GM12878 (cell line): ENCODE results near the gene RASIP1. TPM values are rescaled to one million over a fixed set of nuclear protein-coding genes. Genes with fewer than 3 reads are reported as not detected.

Experiments used
- ATAC-seq: fragments of 200-7000 bp; cut with Tn5 transposase; 3 replicates; pipeline ENCODE4 v1.9.1; 2020; ENCODE audit warnings: mild to moderate bottlenecking, moderate library complexity
- BruUV-seq: library from RNA; stranded (reverse); fragments of 400-500 nt; replicated peaks from 2 replicates; lab custom pipeline; 2021; lab: Mats Ljungman, UMichigan
- CTCF ChIA-PET: fragments of 300-600 bp; sonication (Branson Sonifier 250); formaldehyde crosslinking; extraction: SDS; loops from one replicate; lab custom pipeline; 2021; ENCODE audit warnings: inconsistent platforms; lab: Yijun Ruan, JAX
- POLR2A ChIA-PET: fragments of 350-600 bp; formaldehyde crosslinking; extraction: SDS; loops from one replicate; lab custom pipeline; 2021; ENCODE audit warnings: inconsistent platforms; lab: Charles Lee
- RAD21 ChIA-PET: fragments of 300-600 bp; sonication (Branson Sonifier 250); formaldehyde crosslinking; loops from one replicate; lab custom pipeline; 2023; ENCODE audit warnings: antibody characterized with exemption; ENCODE audit not compliant: unreplicated experiment; lab: Charles Lee
- SMC1A ChIA-PET: fragments of 300-600 bp; sonication (Branson Sonifier 250); formaldehyde crosslinking; loops from one replicate; lab custom pipeline; 2023; ENCODE audit not compliant: unreplicated experiment, uncharacterized antibody; lab: Charles Lee
- DNase-seq: peaks from one replicate; pipeline ENCODE4 v3.0.0-alpha.2; 2011; ENCODE audit warnings: low read depth, low spot score
- FAIRE-seq: peaks from 3 replicates; lab custom pipeline; 2011; peaks lifted over from hg19 to GRCh38; lab: Jason Lieb, UNC
- H2AFZ ChIP-seq: 2 replicates; pipeline ENCODE4 v1.6.0; 2011; ENCODE audit warnings: low read depth, low read length, control low read depth; ENCODE audit not compliant: control insufficient read depth
- H3K27ac ChIP-seq: 2 replicates; pipeline ENCODE4 v1.5.1; 2011; ENCODE audit warnings: control low read depth; ENCODE audit not compliant: control insufficient read depth, insufficient read depth
- H3K27me3 ChIP-seq, 2 experiments: replicated peaks in 1 of 2; 2 replicates each; pipeline versions ENCODE4 v1.6.0 to v1.6.1; 2011; ENCODE audit warnings: low read length in 1 of 2; ENCODE audit not compliant: control insufficient read depth in 2 of 2, insufficient read depth in 2 of 2
- H3K36me3 ChIP-seq, 2 experiments: 2 replicates each; pipeline ENCODE4 v1.5.1; 2011; ENCODE audit warnings: low read length in 1 of 2; ENCODE audit not compliant: control insufficient read depth in 2 of 2, insufficient read depth in 2 of 2
- H3K4me1 ChIP-seq: 2 replicates; pipeline ENCODE4 v1.6.1; 2011; ENCODE audit warnings: mild to moderate bottlenecking, low read length, moderate library complexity, mixed read lengths; ENCODE audit not compliant: control insufficient read depth, insufficient read depth
- H3K4me2 ChIP-seq: 2 replicates; pipeline ENCODE4 v1.6.0; 2011; ENCODE audit warnings: control low read depth; ENCODE audit not compliant: control insufficient read depth, insufficient read depth
- H3K4me3 ChIP-seq: fragments of 200-600 bp; sonication (generic); 2 replicates; pipeline ENCODE4 v1.5.1; 2016
- H3K79me2 ChIP-seq: 2 replicates; pipeline ENCODE4 v1.6.0; 2011; ENCODE audit warnings: low read length; ENCODE audit not compliant: control insufficient read depth, insufficient read depth
- H3K9ac ChIP-seq: 2 replicates; pipeline ENCODE4 v1.8.0; 2011; ENCODE audit warnings: low read length, control low read depth, mixed read lengths; ENCODE audit not compliant: control insufficient read depth, insufficient read depth
- H3K9me3 ChIP-seq: replicated peaks from 3 replicates; pipeline ENCODE4 v1.5.1; 2011; ENCODE audit warnings: mild to moderate bottlenecking, low read length; ENCODE audit not compliant: control insufficient read depth, insufficient read depth
- H4K20me1 ChIP-seq: 2 replicates; pipeline ENCODE4 v1.6.0; 2011; ENCODE audit not compliant: control insufficient read depth, insufficient read depth
- FOXK2 ChIP-seq: fragments of 450-650 bp; IDR thresholded peaks from 2 replicates; pipeline ENCODE4 v1.6.1; 2017; ENCODE audit warnings: mild to moderate bottlenecking, moderate library complexity
- IRF3 ChIP-seq: fragments of 450-650 bp; IDR thresholded peaks from 2 replicates; pipeline ENCODE4 v1.6.1; 2014; ENCODE audit warnings: mild to moderate bottlenecking
- NFYB ChIP-seq: IDR thresholded peaks from 2 replicates; pipeline ENCODE4 v1.6.1; 2011; ENCODE audit warnings: low read depth, mild to moderate bottlenecking, low read length, improper control_type of control experiment, moderate library complexity; ENCODE audit not compliant: insufficient read depth
- RB1 ChIP-seq: fragments of 450-650 bp; formaldehyde crosslinking; IDR thresholded peaks from 2 replicates; pipeline ENCODE4 v1.6.1; 2017; ENCODE audit warnings: mild to moderate bottlenecking, borderline replicate concordance
- TARDBP ChIP-seq: IDR thresholded peaks from 2 replicates; pipeline ENCODE4 v1.6.1; 2016; ENCODE audit warnings: borderline replicate concordance
- TCF7 ChIP-seq: IDR thresholded peaks from 2 replicates; pipeline ENCODE4 v1.6.1; 2014; ENCODE audit warnings: antibody characterized with exemption, borderline replicate concordance
- WGBS: methylation state at CpG from one replicate; pipeline ENCODE4 v1.1.6; 2016; ENCODE audit warnings: low lambda C conversion rate; ENCODE audit not compliant: insufficient replicate concordance, insufficient coverage; ENCODE audit errors: missing lambda C conversion rate; 5-methylcytosine and 5-hydroxymethylcytosine counted together
- in situ Hi-C: fragments of 300-500 bp; cut with MboI; formaldehyde crosslinking; loops from 9 replicates; pipeline ENCODE4 v1.14.3; 2018; ENCODE audit warnings: mixed read lengths
- intact Hi-C: fragments of 100-400 bp; cut with micrococcal nuclease; formaldehyde crosslinking; loops from one replicate; pipeline ENCODE4 v1.14.2; 2022; ENCODE audit not compliant: unreplicated experiment
- polyA plus RNA-seq, 11 experiments: library from polyadenylated mRNA; depleted of rRNA in 4 of 11; unstranded in 6 of 11; stranded (reverse) in 5 of 11; fragments of >200 nt; fragmentation: Nextera tagmentation in 4 of 11; fragmentation: Illumina TruSeq in 1 of 11; extraction: Ambion mirVana in 4 of 11; extraction: Trizol in 1 of 11; gene quantifications; 1 replicate in 1 of 11; 2 replicates in 10 of 11; pipeline versions ENCODE4 v1.2.1 to v1.2.3, GENCODE V29; 2011 to 2016; ENCODE audit warnings: inconsistent platforms in 2 of 11, missing spikeins in 2 of 11, low read depth in 1 of 11
- total RNA-seq, 4 experiments: library from RNA; depleted of rRNA in 3 of 4; stranded (reverse); fragments of >200 nt in 3 of 4; fragmentation: Illumina TruSeq in 1 of 4; extraction: Trizol in 1 of 4; gene quantifications; 2 replicates each; pipeline versions ENCODE4 v1.2.1 to v1.2.3, GENCODE V29; 2013 to 2021
- TF ChIP-seq, protein P1 (sequence below): fragments of 450-650 bp; IDR thresholded peaks from 2 replicates; pipeline ENCODE4 v1.6.1; 2017; ENCODE audit warnings: borderline replicate concordance

Gene RASIP1
- total and polyA plus RNA-seq, 10 of the 15 experiments (the other 5 are each of a cell fraction or from before 2014, with no cell fraction given): 0.08 TPM; not detected in 9

GRCh38 chr19:48746110-48746509 is 5.7 kb upstream of the RASIP1 start:
- RAD21 ChIA-PET: no interaction called here
- ATAC-seq (no peak), DNase-seq (no peak), FAIRE-seq (no peak)
- Histone ChIP-seq H3K9ac (no peak overlapping the region), H2AFZ (no peak overlapping the region), H4K20me1 (no peaks in the 10 kb centered on the region), H3K4me1 (no peaks in the 10 kb centered on the region), H3K36me3 (no peaks in the 10 kb centered on the region), H3K27ac (no peak overlapping the region), H3K4me3 (no peak overlapping the region), H3K27me3 (peaks cover 0 to under 1% of the 10 kb centered on the region in 2 experiments; a peak in 1 of 4 replicates), H3K9me3 (peaks cover 2% of the 10 kb centered on the region; the same call in 1 of the 3 replicates), H3K4me2 (no peak overlapping the region), H3K79me2 (no peaks in the 10 kb centered on the region)
- in situ Hi-C loops: no loop called here
- CTCF ChIA-PET: no interaction called here
- POLR2A ChIA-PET: no interaction called here
- TF ChIP-seq RB1 (no peak), TARDBP (no peak), TCF7 (no peak), NFYB (no peak), IRF3 (no peak), FOXK2 (no peak)
- TF ChIP-seq, protein P1, sequence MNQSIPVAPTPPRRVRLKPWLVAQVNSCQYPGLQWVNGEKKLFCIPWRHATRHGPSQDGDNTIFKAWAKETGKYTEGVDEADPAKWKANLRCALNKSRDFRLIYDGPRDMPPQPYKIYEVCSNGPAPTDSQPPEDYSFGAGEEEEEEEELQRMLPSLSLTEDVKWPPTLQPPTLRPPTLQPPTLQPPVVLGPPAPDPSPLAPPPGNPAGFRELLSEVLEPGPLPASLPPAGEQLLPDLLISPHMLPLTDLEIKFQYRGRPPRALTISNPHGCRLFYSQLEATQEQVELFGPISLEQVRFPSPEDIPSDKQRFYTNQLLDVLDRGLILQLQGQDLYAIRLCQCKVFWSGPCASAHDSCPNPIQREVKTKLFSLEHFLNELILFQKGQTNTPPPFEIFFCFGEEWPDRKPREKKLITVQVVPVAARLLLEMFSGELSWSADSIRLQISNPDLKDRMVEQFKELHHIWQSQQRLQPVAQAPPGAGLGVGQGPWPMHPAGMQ: no peak
- TF ChIP-seq, all 136 proteins: peak for 0
- BruUV-seq: no TSS peak
- SMC1A ChIA-PET: no interaction called here
- 56% methylated on average over 8 of the region's 8 CpGs for WGBS
- intact Hi-C loops: no loop called here
